Activated T-cell treated with anti-CD3 and anti-CD28 coated beads, Interleukin-2, amount 50 U/mL, for 72 hours (primary cell): Measurements from ENCODE around the gene TRMT61A. TPM values are rescaled to one million over a fixed set of nuclear protein-coding genes. Genes with fewer than 3 reads are reported as not detected.

ENCODE experiments used
- ATAC-seq, 2 donors: fragments of 150-1000 bp; cut with Tn5 transposase; replicated peaks in 1 of 2; 2 replicates each; pipeline ENCODE4 v1.10.0; 2021; ENCODE audit warnings: moderate library complexity in 2 of 2, mild to moderate bottlenecking in 1 of 2
- DNase-seq, 2 donors: peaks; one replicate each; pipeline ENCODE4 v3.0.0; 2021 to 2022; ENCODE audit warnings: mixed read lengths in 1 of 2
- H3K27ac Mint-ChIP-seq: one replicate; pipeline ENCODE4 v1.8.0; 2022; ENCODE audit warnings: mild to moderate bottlenecking, moderate library complexity, mixed read lengths
- H3K27me3 Mint-ChIP-seq: one replicate; pipeline ENCODE4 v1.8.0; 2022; ENCODE audit warnings: low read depth, mixed read lengths
- H3K36me3 Mint-ChIP-seq, 2 donors: one replicate each; pipeline ENCODE4 v1.8.0; 2022; ENCODE audit warnings: mixed read lengths in 2 of 2, mild to moderate bottlenecking in 1 of 2; ENCODE audit not compliant: insufficient read depth in 2 of 2
- H3K4me1 Mint-ChIP-seq: one replicate; pipeline ENCODE4 v1.8.0; 2022; ENCODE audit warnings: low read depth, mixed read lengths
- H3K4me3 Mint-ChIP-seq, 2 donors: one replicate each; pipeline ENCODE4 v1.8.0; 2022; ENCODE audit warnings: mild to moderate bottlenecking in 2 of 2, mixed read lengths in 2 of 2, moderate library complexity in 2 of 2
- H3K9me3 Mint-ChIP-seq, 2 donors: one replicate each; pipeline ENCODE4 v1.8.0; 2022; ENCODE audit warnings: mixed read lengths in 2 of 2
- total RNA-seq, 2 donors: library from RNA; stranded (reverse); gene quantifications; one replicate each; pipeline ENCODE4 v1.2.3, GENCODE V29; 2022

Gene TRMT61A
- total RNA-seq, 2 donors from 2014 or later, result 6.3 to 8.4 TPM

DNA sequence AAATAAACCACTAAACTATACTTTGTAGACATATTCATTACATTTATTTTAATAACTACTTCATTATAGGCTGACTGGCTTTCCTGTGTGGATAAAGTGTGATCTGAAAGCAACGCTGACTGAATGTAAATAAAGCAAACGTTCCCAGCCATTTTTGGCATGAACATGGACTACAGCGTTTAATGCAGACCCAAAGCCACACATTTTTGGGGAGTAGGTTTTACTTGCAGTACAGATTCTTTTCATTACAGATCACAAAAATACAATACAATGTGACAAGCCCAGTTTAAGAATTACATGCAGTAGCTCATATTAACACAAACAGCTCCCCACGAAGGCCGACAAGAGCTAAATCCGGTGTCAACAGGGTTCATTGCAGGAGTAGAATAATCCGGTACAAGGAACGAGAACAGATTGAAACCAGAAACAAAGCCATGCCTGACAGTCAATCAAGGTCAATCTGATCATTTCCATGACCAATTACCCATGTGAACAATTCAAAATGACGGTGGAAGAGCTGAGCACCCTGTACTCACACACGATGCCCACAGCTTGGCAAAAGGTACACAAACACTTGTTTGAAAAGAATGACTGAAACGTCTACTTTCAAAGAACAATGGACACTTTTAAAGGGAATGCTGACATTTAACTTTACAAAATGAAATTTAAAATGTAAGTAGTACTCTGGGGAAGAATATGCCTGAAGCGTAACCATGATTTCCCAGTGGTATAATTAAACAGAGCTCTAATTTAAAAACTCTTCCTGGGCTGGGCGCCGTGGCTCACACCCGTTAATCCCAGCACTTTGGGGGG is 28.2 kb downstream of the TRMT61A start:
- no peak for ATAC-seq
- Mint-ChIP-seq H3K27ac (peak overlapping the region; percentile 50), H3K9me3 (no peaks in the 10 kb centered on the region), H3K36me3 (peaks cover 8 to 10% of the 10 kb centered on the region in 2 donors), H3K4me1 (peaks cover 43% of the 10 kb centered on the region), H3K27me3 (no peaks in the 10 kb centered on the region), H3K4me3 (no peak overlapping the region)
- DNase-seq, result no peak

DNA sequence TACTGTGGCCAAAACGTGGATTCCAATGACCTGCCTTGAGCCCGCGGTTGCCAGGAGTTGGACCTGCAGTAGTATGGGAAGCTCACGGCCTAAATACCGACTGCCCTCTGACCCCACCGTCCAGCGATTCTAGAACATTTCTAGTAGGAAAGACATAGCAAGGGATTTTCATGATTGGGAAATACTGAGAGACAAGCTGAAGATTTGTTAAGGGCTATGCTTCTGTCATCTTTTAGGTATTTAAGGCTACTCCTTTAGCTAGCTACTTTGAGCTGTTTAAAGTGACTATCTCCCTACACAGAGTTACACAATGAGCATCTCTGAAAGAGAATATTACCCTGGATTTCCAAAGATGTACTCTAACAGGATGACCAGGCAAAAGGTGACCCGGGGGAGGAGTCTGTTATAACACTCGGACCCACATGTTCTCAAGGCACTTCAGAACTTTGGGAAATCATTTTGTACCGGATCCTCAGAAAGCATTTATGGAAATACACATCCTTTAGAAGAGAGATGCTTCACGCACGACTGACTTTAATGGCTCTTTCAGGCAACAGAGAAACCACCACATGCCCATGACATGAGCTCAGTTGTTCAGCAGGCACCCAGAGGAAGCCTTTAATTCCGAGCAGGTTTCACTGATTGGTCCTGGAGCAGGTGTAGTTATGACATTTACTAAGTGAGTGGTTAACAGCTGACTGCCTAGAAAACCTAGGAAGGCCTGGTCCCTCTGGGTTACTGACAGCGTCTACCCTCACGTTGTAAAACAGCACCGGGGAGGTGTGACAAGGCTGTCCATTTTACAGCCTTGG is 29.3 kb downstream of the TRMT61A start:
- H3K36me3 Mint-ChIP-seq, result peaks cover 9 to 10% of the 10 kb centered on the region in 2 donors
- H3K4me1 Mint-ChIP-seq, result peaks cover 43% of the 10 kb centered on the region
- DNase-seq, result no peak
- peak overlapping the region; percentile 51 for H3K27ac Mint-ChIP-seq
- H3K4me3 Mint-ChIP-seq, result peak overlapping the region in 1 of 2 donors; percentile 31
- no peak for ATAC-seq
- H3K9me3 Mint-ChIP-seq, result no peaks in the 10 kb centered on the region
- H3K27me3 Mint-ChIP-seq, result no peaks in the 10 kb centered on the region

DNA sequence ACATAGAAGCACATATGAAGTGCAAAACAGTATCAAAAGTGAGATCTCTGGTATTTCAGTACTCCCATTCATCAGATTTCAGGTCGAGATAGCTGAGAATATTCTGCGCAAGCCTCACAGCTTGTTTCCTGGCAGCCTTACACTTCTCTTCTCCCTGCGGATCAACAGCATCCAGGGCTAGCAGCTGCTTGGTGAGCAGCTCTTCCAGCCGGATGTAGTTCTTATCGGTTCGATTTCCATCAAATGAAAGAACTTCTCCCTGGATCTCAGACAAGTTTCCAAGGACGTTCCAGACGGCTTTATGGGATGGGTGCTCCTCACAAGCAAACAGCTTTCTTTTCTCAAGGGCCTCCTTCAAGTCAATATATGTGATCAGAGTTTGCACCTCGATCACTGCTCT is 30.8 kb downstream of the TRMT61A start:
- Mint-ChIP-seq H3K4me1 (peaks cover 56% of the 10 kb centered on the region), H3K9me3 (no peaks in the 10 kb centered on the region), H3K27ac (peak overlapping the region; percentile 89), H3K27me3 (no peaks in the 10 kb centered on the region), H3K36me3 (peaks cover 10% of the 10 kb centered on the region in 2 donors), H3K4me3 (peak overlapping the region in 1 of 2 donors; percentile 59)
- ATAC-seq, result no peak
- no peak for DNase-seq

DNA sequence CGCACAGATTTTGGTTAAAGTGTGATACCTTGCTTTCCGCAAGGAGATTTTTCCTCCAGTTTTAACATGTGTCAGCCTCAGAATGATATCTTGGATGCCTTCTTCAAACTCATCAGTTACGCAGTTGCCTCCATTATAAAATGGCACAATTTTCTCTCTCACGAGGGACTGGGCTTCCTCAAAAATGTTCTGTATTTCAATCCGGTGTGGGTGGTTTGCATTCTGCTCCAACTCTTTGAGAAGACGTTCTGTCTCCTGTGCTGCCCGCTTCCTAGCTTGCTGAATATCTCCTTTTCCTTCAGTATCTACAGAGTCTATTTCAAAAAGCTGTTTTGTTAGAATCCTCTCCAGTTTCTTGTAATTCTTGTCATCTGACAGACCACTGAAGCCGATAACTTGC is 31.7 kb downstream of the TRMT61A start:
- ATAC-seq, result no peak
- peaks cover 63% of the 10 kb centered on the region for H3K4me1 Mint-ChIP-seq
- H3K27ac Mint-ChIP-seq, result peak overlapping the region; percentile 89
- H3K27me3 Mint-ChIP-seq, result no peaks in the 10 kb centered on the region
- peaks cover 10% of the 10 kb centered on the region in 2 donors for H3K36me3 Mint-ChIP-seq
- DNase-seq, result no peak
- H3K4me3 Mint-ChIP-seq, result peak overlapping the region; percentile 94 to 98
- H3K9me3 Mint-ChIP-seq, result no peaks in the 10 kb centered on the region

DNA sequence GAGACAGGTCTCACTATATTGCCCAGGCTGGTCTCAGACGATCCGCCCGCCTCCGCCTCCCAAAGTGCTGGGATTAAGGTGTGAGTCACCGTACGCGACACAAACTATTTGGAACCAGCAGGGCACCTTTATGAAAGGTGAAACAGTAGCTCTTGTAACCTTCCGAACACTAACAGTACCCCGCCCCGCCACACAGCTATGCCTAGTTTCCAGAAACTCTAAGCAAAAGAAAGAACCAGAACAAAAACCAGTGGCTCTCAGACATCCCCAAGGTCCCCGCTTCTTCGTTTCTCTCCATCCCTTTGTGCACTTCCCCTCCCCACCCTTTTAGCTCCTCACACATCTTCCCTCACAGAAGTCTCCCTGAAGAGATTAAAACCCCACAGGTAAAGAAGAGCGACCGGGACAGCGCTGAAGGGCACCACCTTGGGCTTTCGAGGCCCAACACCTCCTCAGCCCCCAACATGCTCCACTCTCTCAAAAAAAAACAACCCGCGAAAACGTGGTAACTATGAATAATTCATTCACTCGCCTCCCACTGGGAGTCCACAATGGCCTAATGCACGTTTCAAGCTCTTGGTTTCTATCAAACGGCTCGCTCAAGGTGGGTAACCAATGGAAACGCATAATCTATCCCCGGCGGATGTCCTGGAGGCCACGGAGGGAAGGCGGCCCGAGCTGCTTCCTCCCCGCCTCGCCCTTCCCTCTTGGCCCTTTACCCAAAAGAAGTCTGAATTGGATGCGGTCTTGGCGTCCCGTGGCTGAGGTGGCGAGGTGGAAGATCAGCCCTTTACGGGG is 32.6 kb downstream of the TRMT61A start:
- H3K9me3 Mint-ChIP-seq, result no peaks in the 10 kb centered on the region
- H3K4me1 Mint-ChIP-seq, result peaks cover 68% of the 10 kb centered on the region
- ATAC-seq (peak; percentile 53 to 59), DNase-seq (peak; percentile 55 to 60)
- peaks cover 10% of the 10 kb centered on the region in 2 donors for H3K36me3 Mint-ChIP-seq
- peak overlapping the region; percentile 94 to 98 for H3K4me3 Mint-ChIP-seq
- H3K27ac Mint-ChIP-seq, result peak overlapping the region; percentile 89
- no peaks in the 10 kb centered on the region for H3K27me3 Mint-ChIP-seq

DNA sequence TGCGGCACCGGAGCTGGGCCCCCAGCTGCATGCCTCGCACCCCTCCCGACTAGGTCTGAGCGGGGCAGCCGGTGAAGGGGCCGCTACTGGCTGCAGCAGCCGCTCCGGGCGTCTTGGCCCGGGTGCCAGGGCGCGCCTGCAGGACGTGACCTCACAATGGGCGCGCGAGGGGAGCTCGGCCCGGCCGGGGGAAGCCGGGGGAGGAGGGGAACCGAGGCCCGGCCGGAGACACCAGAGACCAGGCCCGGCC is 33.1 kb downstream of the TRMT61A start:
- Mint-ChIP-seq H3K4me3 (peak overlapping the region; percentile 94 to 98), H3K27ac (peak overlapping the region; percentile 89), H3K36me3 (peaks cover 10% of the 10 kb centered on the region in 2 donors), H3K9me3 (no peaks in the 10 kb centered on the region), H3K27me3 (no peaks in the 10 kb centered on the region), H3K4me1 (peaks cover 68% of the 10 kb centered on the region)
- ATAC-seq (peak; percentile 66 to 68), DNase-seq (no peak)

DNA sequence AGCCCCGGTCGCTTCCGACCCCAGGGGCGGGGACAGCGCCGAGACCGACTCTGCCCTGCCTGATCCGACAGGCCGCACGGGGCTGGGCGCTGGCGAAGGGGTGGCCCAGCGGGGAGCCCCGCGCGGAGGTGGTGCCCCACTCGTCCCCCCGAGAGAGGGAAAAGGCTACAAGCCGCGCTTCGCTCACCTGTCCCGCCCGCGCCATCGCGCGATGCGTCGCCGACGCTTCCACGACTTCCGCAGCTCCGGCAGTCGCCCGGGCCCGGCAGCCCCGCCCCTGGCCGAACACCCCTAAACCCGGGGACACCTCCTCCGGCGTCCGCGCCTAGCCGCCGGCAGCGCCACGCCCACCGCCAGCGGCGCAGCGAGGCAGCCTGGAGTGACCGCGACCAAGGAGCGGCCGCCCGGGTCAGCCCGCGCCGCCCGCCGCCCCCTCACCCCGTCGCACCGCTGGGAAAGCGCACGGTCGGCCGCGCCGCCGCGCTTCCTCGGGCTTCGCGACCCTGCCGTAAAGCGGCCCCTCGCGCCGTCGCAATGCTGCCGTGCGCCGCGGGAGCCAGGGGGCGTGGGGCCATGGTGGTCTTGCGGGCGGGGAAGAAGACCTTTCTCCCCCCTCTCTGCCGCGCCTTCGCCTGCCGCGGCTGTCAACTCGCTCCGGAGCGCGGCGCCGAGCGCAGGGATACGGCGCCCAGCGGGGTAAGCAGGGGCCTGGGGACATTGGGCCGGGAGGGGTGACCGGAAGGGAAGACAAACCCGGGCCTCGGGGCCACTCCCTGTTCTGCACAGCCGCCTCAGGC is 33.6 kb downstream of the TRMT61A start, which contains the start of the genes BAG5 and COA8:
Gene BAG5, minus strand, starts transcription at position 229 of the 797 bp plus-strand sequence. CDS start 1,493 bp downstream, outside the sequence.
Gene COA8, plus strand, starts transcription at position 532 of the 797 bp plus-strand sequence. Its CDS starts 42 bp downstream, at position 574.
- peaks cover 10% of the 10 kb centered on the region in 2 donors for H3K36me3 Mint-ChIP-seq
- peaks cover 69% of the 10 kb centered on the region for H3K4me1 Mint-ChIP-seq
- ATAC-seq, result peak; percentile 85 to 86

DNA sequence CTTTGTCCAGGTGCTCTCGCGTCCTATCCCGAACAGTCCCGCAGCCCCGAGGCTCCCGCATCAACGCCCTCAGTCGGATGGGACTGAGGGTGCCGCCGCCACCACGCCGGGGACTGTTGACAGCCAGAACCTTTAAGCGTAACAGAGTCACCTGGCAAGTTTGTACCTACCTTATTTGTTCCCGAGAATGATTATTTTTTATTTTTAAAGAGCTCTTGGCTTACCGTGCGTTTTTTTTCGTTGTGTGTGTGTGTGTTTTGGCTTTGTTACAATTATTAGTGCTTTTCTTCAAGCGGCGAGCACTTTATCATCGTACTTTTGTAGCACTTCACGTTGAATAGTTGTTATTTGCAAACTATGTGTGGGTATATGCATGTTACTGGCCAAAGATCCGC is 34.2 kb downstream of the TRMT61A start:
- Mint-ChIP-seq H3K4me3 (peak overlapping the region; percentile 88 to 98), H3K4me1 (peaks cover 69% of the 10 kb centered on the region), H3K27me3 (no peaks in the 10 kb centered on the region), H3K36me3 (peaks cover 10 to 13% of the 10 kb centered on the region in 2 donors), H3K9me3 (no peaks in the 10 kb centered on the region), H3K27ac (peak overlapping the region; percentile 93)
- ATAC-seq, result no peak
- no peak for DNase-seq

More for the DNA sequence above, 33.6 kb downstream of the TRMT61A start, which contains the start of the genes BAG5 and COA8:
- Mint-ChIP-seq H3K4me3 (peak within 1 kb of the TSS; percentile 98), H3K9me3 (no peaks in the 10 kb centered on the region), H3K27me3 (no peaks in the 10 kb centered on the region), H3K27ac (peak within 1 kb of the TSS; percentile 93)
- peak; percentile 91 to 93 for DNase-seq

DNA sequence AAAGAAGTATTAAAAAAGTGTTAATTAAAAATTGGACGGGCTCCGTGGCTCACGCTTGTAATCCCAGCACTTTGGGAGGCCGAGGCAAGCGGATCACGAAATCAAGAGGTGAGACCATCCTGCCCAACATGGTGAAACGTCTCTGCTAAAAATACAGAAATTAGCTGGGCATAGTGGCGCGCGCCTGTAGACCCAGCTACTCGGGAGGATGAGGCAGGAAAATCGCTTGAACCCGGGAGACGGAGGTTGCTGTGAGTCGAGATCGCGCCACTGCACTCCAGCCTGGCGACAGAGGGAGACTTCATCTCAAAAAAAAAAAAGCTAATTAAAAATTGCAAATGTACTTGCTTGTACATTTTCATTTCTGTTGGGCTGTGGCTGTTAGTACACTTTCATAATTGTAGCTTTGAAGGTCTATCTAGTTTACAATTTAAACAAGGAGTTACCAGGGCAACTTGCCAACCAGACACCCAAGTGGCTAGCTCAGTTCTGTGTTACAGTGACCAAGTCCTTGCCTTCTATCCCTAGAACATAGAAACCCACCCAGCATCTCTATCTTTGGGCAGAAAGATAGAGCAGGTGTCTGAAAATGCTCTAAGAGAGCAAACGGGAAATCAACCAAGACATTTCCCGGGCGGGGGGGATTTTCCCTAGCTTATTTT is 35.0 kb downstream of the TRMT61A start:
- peak overlapping the region; percentile 93 for H3K27ac Mint-ChIP-seq
- H3K4me3 Mint-ChIP-seq, result peak overlapping the region; percentile 88 to 98
- ATAC-seq, result no peak

DNA sequence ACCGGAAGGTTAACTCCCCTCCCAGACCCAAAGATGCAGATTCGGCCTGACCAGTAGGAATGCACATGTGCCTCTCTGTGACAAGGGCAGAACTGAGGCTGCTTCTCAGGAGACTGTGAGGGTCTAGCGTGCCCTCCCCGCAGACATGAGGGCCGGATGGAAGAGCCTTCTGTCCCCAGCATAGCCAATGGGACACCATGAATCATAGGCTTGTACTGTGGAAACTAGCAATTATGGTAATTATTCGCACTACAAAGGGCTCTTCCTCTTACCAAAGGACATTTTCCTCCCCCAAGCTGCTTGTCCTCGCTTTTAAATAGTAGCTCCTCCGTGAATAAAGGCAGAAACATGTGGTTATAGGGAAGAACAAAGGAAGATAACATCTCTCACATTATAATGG is 40.0 kb downstream of the TRMT61A start:
- no peaks in the 10 kb centered on the region for H3K9me3 Mint-ChIP-seq
- no peaks in the 10 kb centered on the region for H3K27me3 Mint-ChIP-seq
- H3K36me3 Mint-ChIP-seq, result peaks cover 0 to 3% of the 10 kb centered on the region in 2 donors
- ATAC-seq (no peak), DNase-seq (no peak)
- peaks cover 25% of the 10 kb centered on the region for H3K4me1 Mint-ChIP-seq
- no peak overlapping the region for H3K4me3 Mint-ChIP-seq
- H3K27ac Mint-ChIP-seq, result no peak overlapping the region

More for the DNA sequence above, 35.0 kb downstream of the TRMT61A start:
- Mint-ChIP-seq H3K9me3 (no peaks in the 10 kb centered on the region), H3K27me3 (no peaks in the 10 kb centered on the region), H3K36me3 (peaks cover 10 to 13% of the 10 kb centered on the region in 2 donors), H3K4me1 (peaks cover 61% of the 10 kb centered on the region)
- DNase-seq, result no peak

DNA sequence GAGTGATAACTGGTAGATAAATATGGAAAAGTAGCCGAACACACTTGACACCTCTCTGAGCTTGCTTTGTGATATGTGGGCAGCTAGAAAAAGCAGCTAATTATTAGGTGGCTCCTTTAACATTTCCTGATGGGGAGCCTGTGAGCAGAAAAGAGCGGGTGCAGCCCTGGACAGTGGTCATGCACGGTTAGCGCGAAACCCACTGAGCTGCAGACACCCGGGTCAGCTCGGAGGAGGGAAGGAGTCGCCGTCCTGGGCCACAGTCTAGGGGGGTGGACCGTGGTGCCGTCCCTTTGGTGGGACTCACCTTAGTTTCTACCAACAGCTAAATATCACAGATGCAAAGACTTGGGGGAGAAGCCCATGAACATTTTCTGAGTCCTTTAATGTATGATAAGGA is 40.4 kb downstream of the TRMT61A start:
- Mint-ChIP-seq H3K9me3 (no peaks in the 10 kb centered on the region), H3K36me3 (peaks cover under 1 to 5% of the 10 kb centered on the region in 2 donors), H3K27ac (no peak overlapping the region), H3K4me1 (peaks cover 22% of the 10 kb centered on the region), H3K27me3 (no peaks in the 10 kb centered on the region), H3K4me3 (no peak overlapping the region)
- ATAC-seq (no peak), DNase-seq (no peak)
